Mesendoderm (in vitro differentiated cells): Measurements from ENCODE around the gene TWNK.
"Not testable (repeated sequence)": the region's sequence is repeated elsewhere in the genome, so short reads cannot be mapped to it uniquely, and the experiment has no call there.

ENCODE experiments used
- DNase-seq: peaks from one replicate; pipeline ENCODE4 v3.0.0; 2013
- H2AK5ac ChIP-seq: 2 replicates; pipeline ENCODE4 v1.6.1; 2013; ENCODE audit warnings: low read length, inconsistent platforms
- H2BK120ac ChIP-seq: 2 replicates; pipeline ENCODE4 v1.6.1; 2013; ENCODE audit warnings: low read depth, mild to moderate bottlenecking, low read length, moderate library complexity, mixed read lengths
- H2BK15ac ChIP-seq: replicated peaks from 2 replicates; pipeline ENCODE4 v1.6.1; 2013; ENCODE audit warnings: low read depth, mild to moderate bottlenecking, moderate library complexity
- H2BK5ac ChIP-seq: 2 replicates; pipeline ENCODE4 v1.6.1; 2013; ENCODE audit warnings: low read length, inconsistent platforms
- H3K18ac ChIP-seq: 2 replicates; pipeline ENCODE4 v1.6.1; 2013; ENCODE audit warnings: mild to moderate bottlenecking, low read length, mixed read lengths
- H3K23ac ChIP-seq: one replicate; pipeline ENCODE4 v1.6.1; 2013; ENCODE audit warnings: low read length
- H3K27ac ChIP-seq: 2 replicates; pipeline ENCODE4 v1.5.1; 2013; ENCODE audit warnings: low read depth, mild to moderate bottlenecking, inconsistent platforms, low read length, moderate library complexity
- H3K27me3 ChIP-seq: 2 replicates; pipeline ENCODE4 v1.6.1; 2013; ENCODE audit warnings: low read length, control low read depth, mild to moderate bottlenecking, inconsistent platforms; ENCODE audit not compliant: insufficient read depth, poor library complexity
- H3K36me3 ChIP-seq: 2 replicates; pipeline ENCODE4 v1.6.1; 2013; ENCODE audit warnings: low read length, inconsistent platforms; ENCODE audit not compliant: control insufficient read depth, insufficient read depth
- H3K4ac ChIP-seq: one replicate; pipeline ENCODE4 v1.6.1; 2013; ENCODE audit warnings: low read depth, mild to moderate bottlenecking, low read length, moderate library complexity
- H3K4me1 ChIP-seq: 2 replicates; pipeline ENCODE4 v1.6.1; 2013; ENCODE audit warnings: low read depth, low read length, inconsistent platforms; ENCODE audit not compliant: control insufficient read depth
- H3K4me2 ChIP-seq: 2 replicates; pipeline ENCODE4 v1.6.1; 2013; ENCODE audit warnings: low read length
- H3K4me3 ChIP-seq: 2 replicates; pipeline ENCODE4 v1.5.1; 2013; ENCODE audit warnings: mild to moderate bottlenecking, low read length
- H3K56ac ChIP-seq: one replicate; pipeline ENCODE4 v1.6.1; 2013; ENCODE audit warnings: low read length
- H3K79me1 ChIP-seq: 2 replicates; pipeline ENCODE4 v1.6.1; 2013; ENCODE audit warnings: low read length, inconsistent platforms
- H3K79me2 ChIP-seq: 2 replicates; pipeline ENCODE4 v1.6.1; 2013; ENCODE audit warnings: mild to moderate bottlenecking, low read length; ENCODE audit not compliant: control insufficient read depth, insufficient read depth
- H3K9ac ChIP-seq: 2 replicates; pipeline ENCODE4 v1.6.1; 2013; ENCODE audit warnings: low read length, inconsistent platforms
- H4K5ac ChIP-seq: one replicate; pipeline ENCODE4 v1.6.1; 2013; ENCODE audit warnings: low read length
- H4K8ac ChIP-seq: one replicate; pipeline ENCODE4 v1.6.1; 2013; ENCODE audit warnings: low read depth, mild to moderate bottlenecking, control low read depth, low read length, moderate library complexity
- WGBS: extraction: QIAGEN DNeasy Blood & Tissue Kit; methylation state at CpG from one replicate; pipeline ENCODE4 v1.1.7; 2013; ENCODE audit warnings: low lambda C conversion rate, missing lambda C conversion rate; ENCODE audit not compliant: insufficient coverage; ENCODE audit errors: extremely low coverage; 5-methylcytosine and 5-hydroxymethylcytosine counted together

The TWNK gene

DNA sequence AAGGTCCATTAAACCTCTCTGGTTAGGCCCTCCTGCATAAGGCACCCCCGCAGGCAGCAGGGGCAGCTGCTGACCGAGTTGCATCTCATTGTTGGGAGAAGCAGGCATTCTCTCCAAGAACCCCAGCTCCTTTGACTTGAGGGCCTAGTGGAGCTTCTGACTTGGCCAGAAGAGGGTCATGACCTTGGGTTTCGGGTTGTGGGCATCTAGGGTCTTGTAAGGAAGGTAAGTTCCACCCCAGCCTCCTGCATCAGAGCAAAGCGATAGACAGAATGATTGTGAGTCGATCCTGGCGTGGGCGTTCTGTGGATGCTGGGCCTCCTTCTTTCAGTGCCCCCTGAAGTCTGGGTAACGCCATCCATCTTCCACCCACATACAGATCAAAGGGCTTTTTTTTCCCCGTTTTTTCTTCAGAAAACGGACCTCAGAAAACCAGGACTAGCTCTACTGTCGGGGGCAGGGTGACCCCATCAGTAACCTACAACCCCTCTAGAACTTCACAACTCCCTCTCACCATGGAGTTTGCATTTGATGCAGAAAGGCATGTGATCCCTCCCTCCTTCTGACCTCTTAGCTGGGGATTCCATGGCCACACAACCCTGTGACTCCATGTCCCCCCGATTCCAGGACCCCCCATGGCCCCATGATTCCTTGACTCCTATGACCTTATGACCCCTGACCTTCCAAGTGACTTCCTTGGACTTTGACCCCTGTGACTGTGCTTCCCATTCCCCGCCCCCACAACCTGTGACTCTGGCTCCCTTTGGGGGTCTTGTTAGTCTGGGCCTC lies 15.0 kb upstream of the TWNK start:
- no peak overlapping the region for H2BK5ac ChIP-seq
- no peak overlapping the region for H3K27ac ChIP-seq
- DNase-seq = no peak
- no peak overlapping the region for H3K9ac ChIP-seq
- H2AK5ac ChIP-seq = no peak overlapping the region
- no peak overlapping the region for H3K23ac ChIP-seq
- no peaks in the 10 kb centered on the region for H3K79me2 ChIP-seq
- H3K56ac ChIP-seq = no peak overlapping the region
- no peaks in the 10 kb centered on the region for H3K36me3 ChIP-seq
- H4K5ac ChIP-seq = no peak overlapping the region
- no peak overlapping the region for H3K18ac ChIP-seq
- no peaks in the 10 kb centered on the region for H3K79me1 ChIP-seq
- H2BK120ac ChIP-seq = no peak overlapping the region
- no CpG with 5 or more reads among the region's 13 CpGs for WGBS
- H3K4me3 ChIP-seq = no peak overlapping the region
- peaks cover 9% of the 10 kb centered on the region for H3K4me1 ChIP-seq
- H3K4ac ChIP-seq = no peak overlapping the region
- H3K27me3 ChIP-seq = no peaks in the 10 kb centered on the region
- H3K4me2 ChIP-seq = no peak overlapping the region
- H2BK15ac ChIP-seq = no peak overlapping the region
- H4K8ac ChIP-seq = no peak overlapping the region

DNA sequence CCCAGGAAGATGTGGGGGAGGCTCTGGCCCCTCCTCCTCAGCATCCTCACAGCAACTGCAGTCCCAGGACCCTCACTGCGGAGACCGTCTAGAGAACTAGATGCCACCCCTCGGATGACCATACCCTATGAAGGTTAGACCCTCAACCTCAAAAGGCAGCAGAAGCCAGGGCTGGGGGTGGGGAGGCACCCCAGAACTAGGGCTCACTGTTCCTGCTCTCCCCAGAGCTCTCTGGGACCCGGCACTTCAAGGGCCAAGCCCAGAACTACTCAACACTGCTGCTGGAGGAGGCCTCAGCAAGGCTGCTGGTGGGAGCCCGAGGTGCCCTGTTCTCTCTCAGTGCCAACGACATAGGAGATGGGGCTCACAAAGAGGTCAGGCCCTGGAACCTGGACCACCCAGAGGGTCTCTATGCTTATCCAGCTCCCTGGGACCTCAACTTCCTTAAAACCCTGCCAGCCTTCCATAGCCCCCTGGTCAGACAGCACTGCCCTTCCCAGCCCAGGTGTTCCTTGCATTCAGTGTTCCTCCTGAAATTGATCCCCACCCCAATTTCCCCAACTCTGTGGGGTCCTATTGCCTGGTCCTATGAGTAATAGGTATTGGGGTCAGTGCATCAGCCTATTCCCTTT lies 14.3 kb upstream of the TWNK start:
- Histone ChIP-seq H3K9ac (no peak overlapping the region), H3K4me1 (peaks cover 9% of the 10 kb centered on the region), H3K36me3 (no peaks in the 10 kb centered on the region), H2BK120ac (no peak overlapping the region), H3K27me3 (no peaks in the 10 kb centered on the region), H3K79me1 (no peaks in the 10 kb centered on the region), H4K5ac (no peak overlapping the region), H3K18ac (no peak overlapping the region), H3K79me2 (no peaks in the 10 kb centered on the region), H2BK5ac (no peak overlapping the region), H2AK5ac (no peak overlapping the region), H4K8ac (no peak overlapping the region), H2BK15ac (no peak overlapping the region), H3K4me3 (no peak overlapping the region), H3K56ac (no peak overlapping the region), H3K23ac (no peak overlapping the region), H3K4ac (no peak overlapping the region), H3K4me2 (no peak overlapping the region), H3K27ac (no peak overlapping the region)
- no CpG with 5 or more reads among the region's 6 CpGs for WGBS
- no peak for DNase-seq

DNA sequence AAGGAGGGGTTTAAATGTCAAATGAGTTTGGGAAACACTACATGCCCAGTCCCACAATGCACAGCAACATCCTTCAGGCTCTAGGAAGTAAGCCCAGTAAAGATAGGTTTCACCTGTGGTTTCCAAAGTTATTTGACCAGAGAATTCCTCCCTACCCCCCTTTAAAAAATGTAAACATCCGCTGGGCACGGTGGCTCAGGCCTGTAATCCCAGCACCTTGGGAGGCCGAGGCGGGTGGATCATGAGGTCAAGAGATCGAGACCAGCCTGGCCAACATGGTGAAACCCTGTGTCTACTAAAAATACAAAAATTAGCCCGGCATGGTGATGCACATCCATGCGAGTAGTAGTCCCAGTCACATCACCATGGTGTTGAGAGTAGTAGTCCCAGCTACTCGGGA lies 11.9 kb upstream of the TWNK start:
- not testable (repeated sequence) for H4K5ac ChIP-seq, H3K56ac ChIP-seq, H3K9ac ChIP-seq, H2BK5ac ChIP-seq, H2AK5ac ChIP-seq, H3K79me1 ChIP-seq, H4K8ac ChIP-seq, H3K4me2 ChIP-seq, H3K27me3 ChIP-seq, DNase-seq, H2BK120ac ChIP-seq, H3K4me3 ChIP-seq, H3K79me2 ChIP-seq, H3K4me1 ChIP-seq, H2BK15ac ChIP-seq, H3K27ac ChIP-seq, H3K23ac ChIP-seq, H3K18ac ChIP-seq, H3K4ac ChIP-seq, H3K36me3 ChIP-seq
- WGBS = no CpG with 5 or more reads among the region's 8 CpGs

DNA sequence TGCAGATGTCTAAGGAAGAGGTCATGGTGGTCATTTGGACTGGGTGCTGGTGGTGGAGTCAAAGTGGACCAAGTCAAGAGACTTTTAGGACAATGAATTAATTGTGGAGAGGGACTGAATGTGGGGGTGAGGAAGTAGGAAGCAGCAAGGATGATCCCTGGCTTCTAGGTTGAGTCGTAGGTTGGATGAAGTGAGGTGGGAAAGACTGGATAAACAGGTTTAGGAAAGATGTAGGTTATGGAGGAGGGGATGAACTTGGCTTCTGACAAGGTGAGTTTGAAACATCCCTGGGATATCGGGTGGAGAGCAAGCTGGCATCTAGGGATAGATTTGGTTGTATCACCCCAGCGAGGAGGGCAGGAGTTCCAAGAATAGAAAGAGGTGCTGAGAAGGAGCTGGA lies 10.4 kb upstream of the TWNK start:
- no peak overlapping the region for H3K23ac ChIP-seq
- no peak for DNase-seq
- no peak overlapping the region for H3K18ac ChIP-seq
- no peak overlapping the region for H4K8ac ChIP-seq
- no peaks in the 10 kb centered on the region for H3K79me1 ChIP-seq
- no peak overlapping the region for H3K9ac ChIP-seq
- H3K4me3 ChIP-seq = no peak overlapping the region
- H4K5ac ChIP-seq = no peak overlapping the region
- WGBS = no CpG with 5 or more reads among the region's 3 CpGs
- no peak overlapping the region for H3K4ac ChIP-seq
- H3K27ac ChIP-seq = no peak overlapping the region
- H3K56ac ChIP-seq = no peak overlapping the region
- no peaks in the 10 kb centered on the region for H3K4me1 ChIP-seq
- H3K79me2 ChIP-seq = no peaks in the 10 kb centered on the region
- H3K36me3 ChIP-seq = no peaks in the 10 kb centered on the region
- H3K27me3 ChIP-seq = no peaks in the 10 kb centered on the region
- no peak overlapping the region for H3K4me2 ChIP-seq
- H2BK5ac ChIP-seq = no peak overlapping the region
- no peak overlapping the region for H2BK15ac ChIP-seq
- no peak overlapping the region for H2AK5ac ChIP-seq
- H2BK120ac ChIP-seq = no peak overlapping the region

DNA sequence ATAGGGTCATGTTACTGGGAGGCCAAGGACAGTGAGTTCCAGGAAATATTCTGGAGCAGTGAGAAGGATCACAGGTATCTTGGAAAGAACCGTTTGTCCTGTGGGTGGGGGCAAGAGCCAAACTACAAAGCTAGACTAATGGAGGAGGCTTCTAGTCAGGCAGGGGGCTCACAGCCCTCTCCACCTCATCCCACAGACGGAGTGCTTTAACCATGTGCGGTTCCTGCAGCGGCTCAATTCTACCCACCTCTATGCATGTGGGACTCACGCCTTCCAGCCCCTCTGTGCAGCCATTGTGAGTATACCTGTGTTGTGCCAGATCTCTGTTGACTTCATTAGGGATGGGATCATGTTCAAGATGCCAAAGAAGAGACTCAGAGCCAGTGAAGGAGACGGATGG lies 9.9 kb upstream of the TWNK start:
- Histone ChIP-seq H3K23ac (no peak overlapping the region), H3K79me1 (no peaks in the 10 kb centered on the region), H4K8ac (no peak overlapping the region), H3K18ac (no peak overlapping the region), H2AK5ac (no peak overlapping the region), H3K79me2 (no peaks in the 10 kb centered on the region), H2BK5ac (no peak overlapping the region), H3K27me3 (no peaks in the 10 kb centered on the region), H3K56ac (no peak overlapping the region), H3K4me2 (no peak overlapping the region), H3K9ac (no peak overlapping the region), H4K5ac (no peak overlapping the region), H3K36me3 (no peaks in the 10 kb centered on the region), H3K4me3 (no peak overlapping the region), H2BK15ac (no peak overlapping the region), H3K27ac (no peak overlapping the region), H2BK120ac (no peak overlapping the region), H3K4ac (no peak overlapping the region), H3K4me1 (no peaks in the 10 kb centered on the region)
- no peak for DNase-seq
- WGBS = no CpG with 5 or more reads among the region's 6 CpGs
